RWPE1 (cell line): ENCODE measurements around the gene ZNF423.
"Not testable (repeated sequence)": the region's sequence is repeated elsewhere in the genome, so short reads cannot be mapped to it uniquely, and the experiment has no call there.

Experiments used
- CTCF ChIA-PET: fragments of 350-600 bp; sonication (Branson Sonifier 250); formaldehyde crosslinking; extraction: SDS; loops from one replicate; lab custom pipeline; 2021; lab: Yijun Ruan, JAX
- POLR2A ChIA-PET: fragments of 400-600 bp; formaldehyde crosslinking; extraction: SDS; loops from one replicate; lab custom pipeline; 2020; ENCODE audit warnings: antibody characterized with exemption; ENCODE audit not compliant: low non-redundant PET; lab: Yijun Ruan, JAX
- DNase-seq: peaks from one replicate; pipeline ENCODE4 v3.0.0; 2012; ENCODE audit warnings: low spot score
- H3K27ac ChIP-seq: fragments of 450-650 bp; 2 replicates; pipeline ENCODE4 v1.5.1; 2017
- TF ChIP-seq, protein P1 (sequence below): fragments of 450-650 bp; conservative IDR thresholded peaks from 2 replicates; pipeline ENCODE4 v1.5.1; 2017; ENCODE audit warnings: low read depth, mild to moderate bottlenecking

The ZNF423 gene

GRCh38 chr16:49564496-49565229 is 291.2 kb downstream of the ZNF423 start:
- TF ChIP-seq, protein P1, sequence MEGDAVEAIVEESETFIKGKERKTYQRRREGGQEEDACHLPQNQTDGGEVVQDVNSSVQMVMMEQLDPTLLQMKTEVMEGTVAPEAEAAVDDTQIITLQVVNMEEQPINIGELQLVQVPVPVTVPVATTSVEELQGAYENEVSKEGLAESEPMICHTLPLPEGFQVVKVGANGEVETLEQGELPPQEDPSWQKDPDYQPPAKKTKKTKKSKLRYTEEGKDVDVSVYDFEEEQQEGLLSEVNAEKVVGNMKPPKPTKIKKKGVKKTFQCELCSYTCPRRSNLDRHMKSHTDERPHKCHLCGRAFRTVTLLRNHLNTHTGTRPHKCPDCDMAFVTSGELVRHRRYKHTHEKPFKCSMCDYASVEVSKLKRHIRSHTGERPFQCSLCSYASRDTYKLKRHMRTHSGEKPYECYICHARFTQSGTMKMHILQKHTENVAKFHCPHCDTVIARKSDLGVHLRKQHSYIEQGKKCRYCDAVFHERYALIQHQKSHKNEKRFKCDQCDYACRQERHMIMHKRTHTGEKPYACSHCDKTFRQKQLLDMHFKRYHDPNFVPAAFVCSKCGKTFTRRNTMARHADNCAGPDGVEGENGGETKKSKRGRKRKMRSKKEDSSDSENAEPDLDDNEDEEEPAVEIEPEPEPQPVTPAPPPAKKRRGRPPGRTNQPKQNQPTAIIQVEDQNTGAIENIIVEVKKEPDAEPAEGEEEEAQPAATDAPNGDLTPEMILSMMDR, result no peak
- ChIA-PET CTCF (interaction anchor here (0.5 to 0.8 kb wide), 3 partner anchors 8 to 892 kb away, joined by 3 read pairs; no protein-coding TSS in a partner anchor), POLR2A (no interaction called here)
- H3K27ac ChIP-seq, result no peak overlapping the region
- DNase-seq, result no peak

- ChIA-PET CTCF (no interaction called here), POLR2A (no interaction called here)
- TF ChIP-seq, protein P1, result no peak
- no peak for DNase-seq
- no peak overlapping the region for H3K27ac ChIP-seq
These were observed 292.2 kb downstream of the ZNF423 start for GRCh38 chr16:49563666-49564065.

DNA sequence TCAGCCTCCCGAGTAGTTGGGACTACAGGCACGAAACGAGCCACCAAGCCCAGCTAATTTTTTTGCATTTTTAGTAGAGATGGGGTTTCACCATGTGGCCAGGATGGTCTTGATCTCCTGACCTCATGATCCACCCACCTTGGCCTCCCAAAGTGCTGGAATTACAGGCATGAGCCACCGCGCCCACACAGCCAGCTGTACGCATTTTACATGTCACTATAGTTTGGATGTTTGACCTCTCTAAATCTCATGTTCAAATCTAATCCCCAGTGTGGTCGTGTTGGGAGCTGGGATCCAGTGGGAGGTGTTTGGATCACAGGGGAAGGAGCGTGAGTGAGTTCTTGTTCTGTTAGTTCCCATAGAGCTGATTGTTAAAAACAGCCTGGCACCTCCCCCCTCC is 293.0 kb downstream of the ZNF423 start:
- DNase-seq, POLR2A ChIA-PET, H3K27ac ChIP-seq: not testable (repeated sequence)
- CTCF ChIA-PET, result interaction anchor here (0.6 kb wide), 1 partner anchor 24 kb away, joined by 3 read pairs; no protein-coding TSS in a partner anchor

GRCh38 chr16:49562228-49562627 is 293.7 kb downstream of the ZNF423 start:
- CTCF ChIA-PET, result no interaction called here
- DNase-seq, result no peak
- POLR2A ChIA-PET, result no interaction called here

GRCh38 chr16:49560004-49560830 is 295.7 kb downstream of the ZNF423 start:
- ChIA-PET POLR2A (no interaction called here), CTCF (no interaction called here)

More at GRCh38 chr16:49562228-49562627, 293.7 kb downstream of the ZNF423 start:
- H3K27ac ChIP-seq, result no peak overlapping the region
- TF ChIP-seq, protein P1, result no peak

DNA sequence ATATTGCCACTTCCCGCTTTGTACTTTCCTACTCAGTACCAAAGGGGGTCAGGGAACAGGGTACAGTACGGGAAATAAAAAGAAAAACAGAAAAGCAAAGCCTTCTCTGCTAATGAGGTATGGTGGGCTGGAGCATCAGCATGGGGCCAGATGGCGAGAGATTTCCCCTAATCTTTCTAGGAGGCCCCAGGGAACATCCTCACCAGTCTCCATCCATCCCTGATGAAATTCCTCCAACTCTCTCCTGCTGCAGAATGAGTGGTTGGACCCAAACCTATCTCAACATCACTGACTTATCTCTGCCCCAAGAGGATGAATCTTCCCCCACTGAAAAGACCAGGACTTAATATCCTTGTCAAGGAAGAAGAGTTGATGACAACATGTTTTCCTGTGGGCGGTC is 296.7 kb downstream of the ZNF423 start:
- no peak overlapping the region for H3K27ac ChIP-seq
- TF ChIP-seq, protein P1, result no peak
- no peak for DNase-seq
- CTCF ChIA-PET, result no interaction called here
- POLR2A ChIA-PET, result no interaction called here

More at GRCh38 chr16:49560004-49560830, 295.7 kb downstream of the ZNF423 start:
- no peak for DNase-seq
- TF ChIP-seq, protein P1, result no peak
- no peak overlapping the region for H3K27ac ChIP-seq
